Measurements from ENCODE around the gene PPP1R10.
"Not testable (repeated sequence)": the region's sequence is repeated elsewhere in the genome, so short reads cannot be mapped to it uniquely, and the experiment has no call there.

Gene PPP1R10

GRCh38 chr6:30616811-30617564 lies at the start of gene PPP1R10:
Gene PPP1R10 (minus strand): TSS chr6:30617243. CDS start chr6:30609944, 7,299 bp downstream.
- peak; percentile 100 for DNase-seq

- not testable (repeated sequence) for DNase-seq
Observed at GRCh38 chr6:30666300-30666699, 49.3 kb upstream of the PPP1R10 start.

GRCh38 chr6:30664994-30665767 lies 48.1 kb upstream of the PPP1R10 start:
- no peak for DNase-seq

GRCh38 chr6:30657922-30658321 lies 40.9 kb upstream of the PPP1R10 start:
- DNase-seq = not testable (repeated sequence)

GRCh38 chr6:30657454-30657853 lies 40.4 kb upstream of the PPP1R10 start:
- DNase-seq = no peak

- DNase-seq = peak; percentile 15
Observed at GRCh38 chr6:30656513-30656912, 39.5 kb upstream of the PPP1R10 start.

GRCh38 chr6:30655743-30656094 lies 38.7 kb upstream of the PPP1R10 start:
- DNase-seq = no peak

GRCh38 chr6:30654798-30655742 lies 38.0 kb upstream of the PPP1R10 start:
- no peak for DNase-seq

- no peak for DNase-seq
Observed at GRCh38 chr6:30651143-30651542, 34.1 kb upstream of the PPP1R10 start.

- DNase-seq = peak; percentile 75
Observed at GRCh38 chr6:30647242-30648116, 30.4 kb upstream of the PPP1R10 start.

GRCh38 chr6:30646450-30647241 lies 29.6 kb upstream of the PPP1R10 start, which contains the start of gene C6orf136:
Gene C6orf136 (plus strand): TSS chr6:30647133. CDS start chr6:30647232, 99 bp downstream.
- DNase-seq = peak; percentile 89

- DNase-seq = no peak
Observed at GRCh38 chr6:30645989-30646388, 28.9 kb upstream of the PPP1R10 start.

- DNase-seq = no peak
Observed at GRCh38 chr6:30644769-30645168, 27.7 kb upstream of the PPP1R10 start.

- DNase-seq = no peak
Observed at GRCh38 chr6:30643656-30644055, 26.6 kb upstream of the PPP1R10 start.

GRCh38 chr6:30641048-30641447 lies 24.0 kb upstream of the PPP1R10 start:
- DNase-seq = peak; percentile 74

- DNase-seq = no peak
Observed at GRCh38 chr6:30640481-30640880, 23.4 kb upstream of the PPP1R10 start.

GRCh38 chr6:30635834-30636233 lies 18.8 kb upstream of the PPP1R10 start:
- no peak for DNase-seq

- peak; percentile 68 for DNase-seq
Observed at GRCh38 chr6:30626484-30627366, 9.7 kb upstream of the PPP1R10 start, which contains the start of gene ATAT1. Gene ATAT1 (plus strand): TSS chr6:30626874.

GRCh38 chr6:30625511-30625910 lies 8.5 kb upstream of the PPP1R10 start:
- no peak for DNase-seq

- DNase-seq = no peak
Observed at GRCh38 chr6:30619561-30619960, 2.5 kb upstream of the PPP1R10 start.

Measured in GDM1 (cell line).